DMS 273 (cell line): Measurements from ENCODE around the gene SUSD5.
"Not testable (repeated sequence)": the region's sequence is repeated elsewhere in the genome, so short reads cannot be mapped to it uniquely, and the experiment has no call there.

Source experiments
- DNase-seq: peaks from one replicate; lab custom pipeline; 2025; ENCODE audit not compliant: unreplicated experiment; lab: John Stamatoyannopoulos, UW

Gene SUSD5

GRCh38 chr3:33153782-33154181 is 64.8 kb downstream of the SUSD5 start:
- no peak for DNase-seq

- no peak for DNase-seq
These were observed 65.9 kb downstream of the SUSD5 start for GRCh38 chr3:33152363-33153360.

GRCh38 chr3:33149342-33149741 is 69.3 kb downstream of the SUSD5 start:
- no peak for DNase-seq

GRCh38 chr3:33146791-33147445 is 71.7 kb downstream of the SUSD5 start:
- peak; percentile 48 for DNase-seq

- DNase-seq = no peak
These were observed 72.6 kb downstream of the SUSD5 start for GRCh38 chr3:33145901-33146580.

GRCh38 chr3:33145221-33145900 is 73.2 kb downstream of the SUSD5 start:
- DNase-seq = no peak

- DNase-seq = peak; percentile 39
These were observed 74.2 kb downstream of the SUSD5 start for GRCh38 chr3:33144433-33144832.

- DNase-seq = no peak
These were observed 77.6 kb downstream of the SUSD5 start for GRCh38 chr3:33141006-33141405.

- no peak for DNase-seq
These were observed 78.6 kb downstream of the SUSD5 start for GRCh38 chr3:33139996-33140395.

GRCh38 chr3:33139006-33139623 is 79.5 kb downstream of the SUSD5 start:
- not testable (repeated sequence) for DNase-seq

GRCh38 chr3:33137691-33138090 is 80.9 kb downstream of the SUSD5 start:
- no peak for DNase-seq

GRCh38 chr3:33134026-33134625 is 84.5 kb downstream of the SUSD5 start:
- DNase-seq = no peak

GRCh38 chr3:33132019-33132360 is 86.6 kb downstream of the SUSD5 start:
- DNase-seq = no peak

- peak; percentile 66 for DNase-seq
These were observed 87.1 kb downstream of the SUSD5 start for GRCh38 chr3:33131331-33132018.

GRCh38 chr3:33130144-33130543 is 88.5 kb downstream of the SUSD5 start:
- DNase-seq = no peak

GRCh38 chr3:33128706-33129105 is 89.9 kb downstream of the SUSD5 start:
- DNase-seq = no peak

- DNase-seq = no peak
These were observed 92.8 kb downstream of the SUSD5 start for GRCh38 chr3:33125840-33126239.

GRCh38 chr3:33124638-33125037 is 94.0 kb downstream of the SUSD5 start:
- DNase-seq = no peak

- no peak for DNase-seq
These were observed 95.6 kb downstream of the SUSD5 start for GRCh38 chr3:33122991-33123390.

GRCh38 chr3:33119891-33120290 is 98.7 kb downstream of the SUSD5 start:
- no peak for DNase-seq
